Loucy (cell line): ENCODE measurements around the gene VILL.

Source experiments
- H2AFZ ChIP-seq: fragments of 200-600 bp; sonication (generic); 2 replicates; pipeline ENCODE4 v1.6.0; 2016; ENCODE audit warnings: antibody characterized with exemption, mild to moderate bottlenecking, low read length, moderate library complexity
- H3F3A ChIP-seq: fragments of 200-600 bp; 2 replicates; pipeline ENCODE4 v1.6.0; 2016; ENCODE audit warnings: antibody characterized with exemption, low read depth, mild to moderate bottlenecking
- H3K27me3 ChIP-seq: fragments of 200-600 bp; sonication (generic); 2 replicates; pipeline ENCODE4 v1.6.1; 2014; ENCODE audit warnings: low read length, mild to moderate bottlenecking; ENCODE audit not compliant: insufficient read depth, poor library complexity, severe bottlenecking
- H3K36me3 ChIP-seq: fragments of 200-600 bp; sonication (generic); 2 replicates; pipeline ENCODE4 v1.6.1; 2016; ENCODE audit warnings: low read length; ENCODE audit not compliant: insufficient read depth
- H3K4me1 ChIP-seq: fragments of 200-600 bp; sonication (generic); 2 replicates; pipeline ENCODE4 v1.5.1; 2014; ENCODE audit warnings: low read length, mild to moderate bottlenecking; ENCODE audit not compliant: insufficient read depth, poor library complexity, severe bottlenecking
- H3K4me2 ChIP-seq: fragments of 200-600 bp; sonication (generic); 2 replicates; pipeline ENCODE4 v1.6.0; 2014; ENCODE audit warnings: antibody characterized with exemption, low read length, low read depth, mild to moderate bottlenecking; ENCODE audit not compliant: poor library complexity, severe bottlenecking
- H3K4me3 ChIP-seq: fragments of 200-600 bp; sonication (generic); 2 replicates; pipeline ENCODE4 v1.5.1; 2014; ENCODE audit warnings: low read length, mild to moderate bottlenecking, mixed read lengths; ENCODE audit not compliant: poor library complexity, severe bottlenecking
- H3K79me2 ChIP-seq: fragments of 200-600 bp; sonication (generic); 2 replicates; pipeline ENCODE4 v1.6.1; 2014; ENCODE audit warnings: low read length; ENCODE audit not compliant: insufficient read depth
- H3K9ac ChIP-seq: fragments of 200-600 bp; sonication (generic); 2 replicates; pipeline ENCODE4 v1.6.0; 2014; ENCODE audit warnings: mild to moderate bottlenecking, low read depth, low read length, moderate library complexity; ENCODE audit not compliant: poor library complexity, severe bottlenecking
- H3K9me2 ChIP-seq: fragments of 200-600 bp; sonication (generic); replicated peaks from 2 replicates; pipeline ENCODE4 v1.6.1; 2016; ENCODE audit warnings: low read depth, low read length, mixed read lengths
- H3K9me3 ChIP-seq: fragments of 200-600 bp; sonication (generic); 2 replicates; pipeline ENCODE4 v1.6.1; 2014; ENCODE audit warnings: mild to moderate bottlenecking, antibody characterized with exemption, low read length, low read depth; ENCODE audit not compliant: insufficient read depth
- H4K20me1 ChIP-seq: fragments of 200-600 bp; sonication (generic); 2 replicates; pipeline ENCODE4 v1.6.0; 2014; ENCODE audit warnings: antibody characterized with exemption, low read length, mild to moderate bottlenecking; ENCODE audit not compliant: insufficient read depth, poor library complexity, severe bottlenecking
- EZH2phosphoT487 ChIP-seq: fragments of 200-600 bp; IDR thresholded peaks from 2 replicates; pipeline ENCODE4 v1.6.1; 2018; ENCODE audit warnings: antibody characterized with exemption, mild to moderate bottlenecking, moderate library complexity, borderline replicate concordance
- TF ChIP-seq, protein P1 (sequence below): fragments of 200-600 bp; sonication (generic); conservative IDR thresholded peaks from 2 replicates; pipeline ENCODE4 v1.5.1; 2014; ENCODE audit warnings: mild to moderate bottlenecking, antibody characterized with exemption, low read length

VILL gene

DNA sequence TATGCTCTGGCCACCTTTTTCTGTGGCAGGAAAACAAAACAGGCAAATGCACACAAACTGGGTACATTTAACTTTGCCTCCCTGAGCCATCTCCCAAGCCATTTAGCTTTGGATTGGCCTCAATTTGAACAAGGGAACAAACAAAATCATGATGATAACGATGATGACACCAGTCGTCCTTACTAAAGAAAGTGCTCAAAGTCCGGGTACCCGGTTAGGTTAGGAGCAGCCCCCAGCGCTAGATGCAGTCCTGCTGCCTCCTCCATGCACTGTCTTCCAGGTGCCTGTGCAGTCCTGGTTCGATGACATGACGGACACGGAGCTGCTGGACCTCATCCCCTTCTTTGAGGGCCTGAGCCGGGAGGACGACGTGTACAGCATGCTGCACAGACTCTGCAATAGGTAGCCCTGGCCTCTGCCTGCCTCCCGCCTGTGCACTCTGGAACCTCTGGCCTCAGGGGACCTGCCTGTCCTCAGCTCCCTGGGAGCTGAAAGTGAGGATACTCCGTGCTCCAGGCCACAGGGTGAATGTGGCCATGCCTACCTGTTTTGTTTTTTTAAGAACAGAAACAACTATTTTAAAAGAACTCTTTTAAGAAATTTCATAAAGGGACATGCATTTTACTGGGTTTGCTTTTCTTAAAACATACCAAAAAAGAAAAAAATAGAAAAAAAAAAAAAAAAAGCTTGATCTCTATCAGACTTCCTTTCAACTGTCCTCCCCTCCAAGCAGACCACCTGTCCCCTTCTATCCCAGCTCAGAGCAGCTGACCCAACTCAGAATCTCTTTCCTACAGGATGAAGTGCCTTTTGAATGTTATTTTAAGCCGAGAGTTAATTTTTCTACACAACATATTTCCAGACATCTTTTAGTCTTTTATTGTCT is 9.9 kb upstream of the VILL start:
- Histone ChIP-seq H3K4me1 (no peaks in the 10 kb centered on the region), H3K9me2 (no peaks in the 10 kb centered on the region), H3K4me2 (no peak overlapping the region), H3K4me3 (no peak overlapping the region), H4K20me1 (no peaks in the 10 kb centered on the region), H3K9me3 (no peaks in the 10 kb centered on the region), H3K36me3 (peaks cover 3% of the 10 kb centered on the region; the same call in 1 of the 2 replicates), H2AFZ (no peak overlapping the region), H3K9ac (no peak overlapping the region), H3K79me2 (no peaks in the 10 kb centered on the region), H3K27me3 (no peaks in the 10 kb centered on the region), H3F3A (no peaks in the 10 kb centered on the region)
- no peak for TF ChIP-seq EZH2phosphoT487
- TF ChIP-seq, protein P1, sequence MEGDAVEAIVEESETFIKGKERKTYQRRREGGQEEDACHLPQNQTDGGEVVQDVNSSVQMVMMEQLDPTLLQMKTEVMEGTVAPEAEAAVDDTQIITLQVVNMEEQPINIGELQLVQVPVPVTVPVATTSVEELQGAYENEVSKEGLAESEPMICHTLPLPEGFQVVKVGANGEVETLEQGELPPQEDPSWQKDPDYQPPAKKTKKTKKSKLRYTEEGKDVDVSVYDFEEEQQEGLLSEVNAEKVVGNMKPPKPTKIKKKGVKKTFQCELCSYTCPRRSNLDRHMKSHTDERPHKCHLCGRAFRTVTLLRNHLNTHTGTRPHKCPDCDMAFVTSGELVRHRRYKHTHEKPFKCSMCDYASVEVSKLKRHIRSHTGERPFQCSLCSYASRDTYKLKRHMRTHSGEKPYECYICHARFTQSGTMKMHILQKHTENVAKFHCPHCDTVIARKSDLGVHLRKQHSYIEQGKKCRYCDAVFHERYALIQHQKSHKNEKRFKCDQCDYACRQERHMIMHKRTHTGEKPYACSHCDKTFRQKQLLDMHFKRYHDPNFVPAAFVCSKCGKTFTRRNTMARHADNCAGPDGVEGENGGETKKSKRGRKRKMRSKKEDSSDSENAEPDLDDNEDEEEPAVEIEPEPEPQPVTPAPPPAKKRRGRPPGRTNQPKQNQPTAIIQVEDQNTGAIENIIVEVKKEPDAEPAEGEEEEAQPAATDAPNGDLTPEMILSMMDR, result no peak

GRCh38 chr3:37981348-37981664 is 9.3 kb upstream of the VILL start:
- Histone ChIP-seq H3K9ac (no peak overlapping the region), H2AFZ (no peak overlapping the region), H3K27me3 (no peaks in the 10 kb centered on the region), H4K20me1 (no peaks in the 10 kb centered on the region), H3K79me2 (no peaks in the 10 kb centered on the region), H3K36me3 (no peaks in the 10 kb centered on the region), H3K9me2 (no peaks in the 10 kb centered on the region), H3K4me1 (no peaks in the 10 kb centered on the region), H3K9me3 (no peaks in the 10 kb centered on the region), H3K4me3 (no peak overlapping the region), H3K4me2 (no peak overlapping the region), H3F3A (no peaks in the 10 kb centered on the region)
- TF ChIP-seq, protein P1, result no peak
- no peak for TF ChIP-seq EZH2phosphoT487

DNA sequence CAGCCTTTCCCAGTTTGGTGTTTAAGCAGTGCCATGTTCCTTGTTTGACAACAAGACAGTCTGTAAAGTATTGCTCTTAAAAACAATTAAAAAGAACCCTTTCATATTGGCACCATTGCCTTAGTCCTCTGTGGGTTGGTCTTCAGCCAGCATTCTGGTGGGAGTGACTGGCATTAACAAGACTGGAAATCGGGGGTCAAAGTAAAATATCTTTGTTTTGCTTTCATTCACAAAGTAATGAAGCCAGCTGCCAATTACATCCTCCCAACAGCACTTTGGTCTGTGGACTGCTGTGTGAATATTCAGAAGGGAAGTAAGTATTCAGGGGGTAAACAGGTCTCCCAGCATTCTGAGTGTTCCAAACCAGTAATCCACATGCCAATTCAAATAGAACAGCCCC is 8.3 kb upstream of the VILL start:
- Histone ChIP-seq H3F3A (no peaks in the 10 kb centered on the region), H2AFZ (no peak overlapping the region), H3K9ac (no peak overlapping the region), H3K4me3 (no peak overlapping the region), H4K20me1 (no peaks in the 10 kb centered on the region), H3K9me3 (no peaks in the 10 kb centered on the region), H3K9me2 (no peaks in the 10 kb centered on the region), H3K4me1 (no peaks in the 10 kb centered on the region), H3K36me3 (no peaks in the 10 kb centered on the region), H3K79me2 (no peaks in the 10 kb centered on the region), H3K4me2 (no peak overlapping the region), H3K27me3 (no peaks in the 10 kb centered on the region)
- TF ChIP-seq, protein P1, result no peak
- TF ChIP-seq EZH2phosphoT487, result no peak
